GM19395 (cell line): Measurements from ENCODE around the gene BMPR1B.

Source experiments
- ATAC-seq: cut with Tn5 transposase; IDR thresholded peaks from one replicate; pipeline ENCODE4 v1.9.1; 2021; ENCODE audit warnings: mild to moderate bottlenecking, moderate library complexity; ENCODE audit not compliant: unreplicated experiment

Gene BMPR1B

GRCh38 chr4:94762326-94762725 lies 4.6 kb downstream of the BMPR1B start:
- ATAC-seq: no peak

- no peak for ATAC-seq
Observed at GRCh38 chr4:94763005-94763404, 5.2 kb downstream of the BMPR1B start.

- ATAC-seq: no peak
Observed at GRCh38 chr4:94763500-94763899, 5.7 kb downstream of the BMPR1B start.

GRCh38 chr4:94764069-94764468 lies 6.3 kb downstream of the BMPR1B start:
- no peak for ATAC-seq

- ATAC-seq: no peak
Observed at GRCh38 chr4:94765174-94765573, 7.4 kb downstream of the BMPR1B start.

GRCh38 chr4:94765648-94766047 lies 7.9 kb downstream of the BMPR1B start:
- ATAC-seq: no peak

GRCh38 chr4:94766856-94767255 lies 9.1 kb downstream of the BMPR1B start:
- no peak for ATAC-seq

- ATAC-seq: no peak
Observed at GRCh38 chr4:94767446-94767845, 9.7 kb downstream of the BMPR1B start.

GRCh38 chr4:94782707-94783106 lies 25.0 kb downstream of the BMPR1B start:
- ATAC-seq: no peak

GRCh38 chr4:94791701-94792100 lies 33.9 kb downstream of the BMPR1B start:
- no peak for ATAC-seq

GRCh38 chr4:94798808-94799207 lies 41.1 kb downstream of the BMPR1B start:
- no peak for ATAC-seq

- no peak for ATAC-seq
Observed at GRCh38 chr4:94801016-94801415, 43.3 kb downstream of the BMPR1B start.

- no peak for ATAC-seq
Observed at GRCh38 chr4:94802091-94802490, 44.3 kb downstream of the BMPR1B start.

- ATAC-seq: no peak
Observed at GRCh38 chr4:94803181-94803580, 45.4 kb downstream of the BMPR1B start.

- no peak for ATAC-seq
Observed at GRCh38 chr4:94804650-94805049, 46.9 kb downstream of the BMPR1B start.

GRCh38 chr4:94806376-94806775 lies 48.6 kb downstream of the BMPR1B start:
- no peak for ATAC-seq

GRCh38 chr4:94811643-94812042 lies 53.9 kb downstream of the BMPR1B start:
- ATAC-seq: no peak

GRCh38 chr4:94813221-94813620 lies 55.5 kb downstream of the BMPR1B start:
- ATAC-seq: no peak

GRCh38 chr4:94814237-94814636 lies 56.5 kb downstream of the BMPR1B start:
- peak; percentile 65 for ATAC-seq

- no peak for ATAC-seq
Observed at GRCh38 chr4:94819371-94820168, 61.8 kb downstream of the BMPR1B start.

- ATAC-seq: no peak
Observed at GRCh38 chr4:94826206-94826605, 68.5 kb downstream of the BMPR1B start.

GRCh38 chr4:94827481-94828110 lies 69.8 kb downstream of the BMPR1B start:
- ATAC-seq: no peak

- ATAC-seq: no peak
Observed at GRCh38 chr4:94828882-94829281, 71.1 kb downstream of the BMPR1B start.
